H1 (cell line): ENCODE measurements around the gene TRAP1. TPM values are rescaled to one million over a fixed set of nuclear protein-coding genes. Genes with fewer than 3 reads are reported as not detected.
A peak's percentile ranks its signal among the peaks of the same experiment; 100 is the strongest.

ENCODE experiments used
- CTCF ChIA-PET: fragments of 300-600 bp; sonication (Branson Sonifier 250); formaldehyde crosslinking; loops from one replicate; lab custom pipeline; 2021; ENCODE audit not compliant: partially characterized antibody; lab: Charles Lee
- POLR2A ChIA-PET: fragments of 300-600 bp; sonication (Branson Sonifier 250); formaldehyde crosslinking; loops from one replicate; lab custom pipeline; 2021; ENCODE audit warnings: inconsistent platforms; ENCODE audit not compliant: partially characterized antibody; lab: Charles Lee
- DNase-seq, 2 experiments: peaks; one replicate each; pipeline versions ENCODE4 v3.0.0 to v3.0.0-alpha.2; 2010 to 2022; ENCODE audit warnings: low spot score in 2 of 2, low read depth in 1 of 2, mixed read lengths in 1 of 2
- FAIRE-seq: peaks from 2 replicates; lab custom pipeline; 2011; peaks lifted over from hg19 to GRCh38; lab: Jason Lieb, UNC
- H2AFZ ChIP-seq: 2 replicates; pipeline ENCODE4 v1.8.1; 2012; ENCODE audit warnings: low read length, inconsistent platforms
- H2AK5ac ChIP-seq: 2 replicates; pipeline ENCODE4 v1.6.1; 2013; ENCODE audit warnings: low read depth, low read length
- H2BK120ac ChIP-seq: replicated peaks from 2 replicates; pipeline ENCODE3; 2013; ENCODE audit warnings: low read depth, low read length, inconsistent platforms
- H2BK12ac ChIP-seq: 2 replicates; pipeline ENCODE4 v1.6.1; 2013; ENCODE audit warnings: low read depth, low read length
- H2BK15ac ChIP-seq: 2 replicates; pipeline ENCODE4 v1.6.1; 2013; ENCODE audit warnings: low read length
- H2BK20ac ChIP-seq: 2 replicates; pipeline ENCODE4 v1.6.1; 2013; ENCODE audit warnings: low read length
- H2BK5ac ChIP-seq: 2 replicates; pipeline ENCODE4 v1.6.1; 2013; ENCODE audit warnings: low read depth, low read length
- H3K14ac ChIP-seq: 2 replicates; pipeline ENCODE4 v1.6.1; 2013; ENCODE audit warnings: inconsistent platforms; ENCODE audit not compliant: insufficient read length
- H3K18ac ChIP-seq: 2 replicates; pipeline ENCODE4 v1.6.1; 2013; ENCODE audit warnings: low read length; ENCODE audit errors: extremely low read depth
- H3K23ac ChIP-seq: 2 replicates; pipeline ENCODE4 v1.6.1; 2013; ENCODE audit warnings: inconsistent platforms; ENCODE audit not compliant: insufficient read length
- H3K23me2 ChIP-seq: 2 replicates; pipeline ENCODE4 v1.6.1; 2013; ENCODE audit warnings: low read depth, low read length
- H3K27ac ChIP-seq: 2 replicates; pipeline ENCODE4 v1.6.1; 2011; ENCODE audit warnings: low read depth, low read length, inconsistent platforms
- H3K27me3 ChIP-seq, 4 experiments: replicated peaks in 1 of 4; 1 replicate in 1 of 4; 2 replicates in 3 of 4; pipeline versions ENCODE4 v1.6.1 to v1.8.1; 2011 to 2013; ENCODE audit warnings: low read length in 3 of 4, mild to moderate bottlenecking in 3 of 4, inconsistent platforms in 2 of 4, mixed read lengths in 2 of 4, moderate library complexity in 1 of 4; ENCODE audit not compliant: control insufficient read depth in 3 of 4, insufficient read depth in 3 of 4; ENCODE audit errors: extremely low read depth in 1 of 4
- H3K36me3 ChIP-seq, 4 experiments: 2 replicates each; pipeline versions ENCODE4 v1.6.1 to v1.8.1; 2011 to 2013; ENCODE audit warnings: mild to moderate bottlenecking in 4 of 4, low read length in 3 of 4, moderate library complexity in 2 of 4, control low read depth in 1 of 4, inconsistent platforms in 1 of 4; ENCODE audit not compliant: insufficient read depth in 4 of 4, control insufficient read depth in 2 of 4
- H3K4ac ChIP-seq: replicated peaks from 2 replicates; pipeline ENCODE3; 2013; ENCODE audit warnings: low read length, low read depth, mixed read lengths, inconsistent platforms; ENCODE audit not compliant: insufficient read length
- H3K4me1 ChIP-seq, 4 experiments: replicated peaks in 1 of 4; 1 replicate in 1 of 4; 2 replicates in 3 of 4; pipeline versions ENCODE4 v1.6.1 to v1.8.1; 2011 to 2013; ENCODE audit warnings: low read length in 3 of 4, inconsistent platforms in 2 of 4, mixed read lengths in 1 of 4; ENCODE audit not compliant: insufficient read depth in 4 of 4, control insufficient read depth in 3 of 4
- H3K4me2 ChIP-seq, 2 experiments: 2 replicates each; pipeline versions ENCODE4 v1.6.1 to v1.8.1; 2011 to 2013; ENCODE audit warnings: low read depth in 2 of 2, low read length in 2 of 2, control low read depth in 1 of 2, inconsistent platforms in 1 of 2, mild to moderate bottlenecking in 1 of 2; ENCODE audit not compliant: insufficient read depth in 1 of 2
- H3K4me3 ChIP-seq, 4 experiments: fragments of 200-600, 300-600 bp in 1 of 4; sonication (generic), shearing (Covaris generic), sonication (Bioruptor Twin) in 1 of 4; 2 replicates each; pipeline versions ENCODE4 v1.5.1 to v1.8.1; 2011 to 2016; ENCODE audit warnings: low read length in 4 of 4, low read depth in 3 of 4, control low read depth in 2 of 4, inconsistent platforms in 2 of 4, mild to moderate bottlenecking in 2 of 4, mixed read lengths in 1 of 4, moderate library complexity in 1 of 4; ENCODE audit not compliant: insufficient read depth in 2 of 4; ENCODE audit errors: extremely low read depth in 1 of 4
- H3K56ac ChIP-seq: replicated peaks from 2 replicates; pipeline ENCODE3; 2013; ENCODE audit warnings: low read depth, mild to moderate bottlenecking, mixed read lengths, low read length, inconsistent platforms; ENCODE audit not compliant: insufficient read length
- H3K79me1 ChIP-seq: 2 replicates; pipeline ENCODE4 v1.6.1; 2013; ENCODE audit warnings: low read depth, low read length, control low read depth
- H3K79me2 ChIP-seq, 2 experiments: 2 replicates each; pipeline versions ENCODE4 v1.6.1 to v1.8.1; 2012 to 2013; ENCODE audit warnings: low read length in 2 of 2, mild to moderate bottlenecking in 2 of 2, inconsistent platforms in 1 of 2; ENCODE audit not compliant: insufficient read depth in 2 of 2, control insufficient read depth in 1 of 2
- H3K9ac ChIP-seq, 4 experiments: replicated peaks in 1 of 4; 1 replicate in 1 of 4; 2 replicates in 3 of 4; pipeline versions ENCODE4 v1.6.1 to v1.8.1; 2011 to 2013; ENCODE audit warnings: low read depth in 3 of 4, low read length in 3 of 4, control low read depth in 2 of 4, mild to moderate bottlenecking in 2 of 4, moderate library complexity in 2 of 4, inconsistent platforms in 1 of 4; ENCODE audit errors: extremely low read depth in 1 of 4
- H3K9me3 ChIP-seq, 2 experiments: 2 replicates each; pipeline versions ENCODE4 v1.6.1 to v1.8.1; 2012 to 2013; ENCODE audit warnings: mild to moderate bottlenecking in 2 of 2, moderate library complexity in 2 of 2, control low read depth in 1 of 2, inconsistent platforms in 1 of 2, low read depth in 1 of 2, low read length in 1 of 2, mixed read lengths in 1 of 2; ENCODE audit not compliant: insufficient read depth in 2 of 2
- H4K20me1 ChIP-seq, 2 experiments: replicated peaks in 1 of 2; 2 replicates each; pipeline versions ENCODE3 to v1.8.1; 2011 to 2013; ENCODE audit warnings: inconsistent platforms in 2 of 2, low read length in 2 of 2, mild to moderate bottlenecking in 1 of 2; ENCODE audit not compliant: insufficient read depth in 2 of 2, control insufficient read depth in 1 of 2
- H4K5ac ChIP-seq: 2 replicates; pipeline ENCODE4 v1.6.1; 2013; ENCODE audit warnings: low read length, low read depth, mixed read lengths, inconsistent platforms; ENCODE audit not compliant: insufficient read length
- H4K8ac ChIP-seq: 2 replicates; pipeline ENCODE4 v1.8.0; 2013; ENCODE audit warnings: mild to moderate bottlenecking, moderate library complexity, low read length, inconsistent platforms; ENCODE audit not compliant: insufficient read depth; ENCODE audit errors: extremely low read depth
- H4K91ac ChIP-seq: replicated peaks from 2 replicates; pipeline ENCODE3; 2013; ENCODE audit warnings: low read length, mixed read lengths, inconsistent platforms; ENCODE audit not compliant: insufficient read length
- WGBS, 2 experiments: shearing (Covaris generic) in 1 of 2; methylation state at CpG; one replicate each; pipeline versions ENCODE4 v1.1.6 to v1.1.7; 2013 to 2015; ENCODE audit warnings: low lambda C conversion rate in 2 of 2, mixed read lengths in 2 of 2, inconsistent platforms in 1 of 2, low coverage in 1 of 2, missing lambda C conversion rate in 1 of 2; ENCODE audit not compliant: insufficient replicate concordance in 2 of 2, insufficient coverage in 1 of 2, insufficient read length in 1 of 2; ENCODE audit errors: extremely low coverage in 1 of 2, missing lambda C conversion rate in 1 of 2; 5-methylcytosine and 5-hydroxymethylcytosine counted together
- polyA plus RNA-seq, 7 experiments: library from polyadenylated mRNA; depleted of rRNA in 3 of 7; stranded (reverse) in 5 of 7; unstranded in 2 of 7; fragments of >200 nt in 5 of 7; fragments of 200-250 nt in 2 of 7; gene quantifications; 1 replicate in 5 of 7; 2 replicates in 1 of 7; 4 replicates in 1 of 7; pipeline versions ENCODE4 v1.2.1 to v1.2.3, GENCODE V29; 2011 to 2013; ENCODE audit warnings: missing spikeins in 2 of 7, mixed read lengths in 2 of 7
- total RNA-seq: library from RNA; stranded (reverse); fragmentation: NEBNext Ultra II Directional; extraction: Animal tissue kit (Norgen Biotek cat#: 25700); gene quantifications from 2 replicates; pipeline ENCODE4 v1.2.1, GENCODE V29; 2021

TRAP1 gene
- total and polyA plus RNA-seq, 2 of the 8 experiments (the other 6 are each of a cell fraction or from before 2014, with no cell fraction given) = 215 to 283 TPM

DNA sequence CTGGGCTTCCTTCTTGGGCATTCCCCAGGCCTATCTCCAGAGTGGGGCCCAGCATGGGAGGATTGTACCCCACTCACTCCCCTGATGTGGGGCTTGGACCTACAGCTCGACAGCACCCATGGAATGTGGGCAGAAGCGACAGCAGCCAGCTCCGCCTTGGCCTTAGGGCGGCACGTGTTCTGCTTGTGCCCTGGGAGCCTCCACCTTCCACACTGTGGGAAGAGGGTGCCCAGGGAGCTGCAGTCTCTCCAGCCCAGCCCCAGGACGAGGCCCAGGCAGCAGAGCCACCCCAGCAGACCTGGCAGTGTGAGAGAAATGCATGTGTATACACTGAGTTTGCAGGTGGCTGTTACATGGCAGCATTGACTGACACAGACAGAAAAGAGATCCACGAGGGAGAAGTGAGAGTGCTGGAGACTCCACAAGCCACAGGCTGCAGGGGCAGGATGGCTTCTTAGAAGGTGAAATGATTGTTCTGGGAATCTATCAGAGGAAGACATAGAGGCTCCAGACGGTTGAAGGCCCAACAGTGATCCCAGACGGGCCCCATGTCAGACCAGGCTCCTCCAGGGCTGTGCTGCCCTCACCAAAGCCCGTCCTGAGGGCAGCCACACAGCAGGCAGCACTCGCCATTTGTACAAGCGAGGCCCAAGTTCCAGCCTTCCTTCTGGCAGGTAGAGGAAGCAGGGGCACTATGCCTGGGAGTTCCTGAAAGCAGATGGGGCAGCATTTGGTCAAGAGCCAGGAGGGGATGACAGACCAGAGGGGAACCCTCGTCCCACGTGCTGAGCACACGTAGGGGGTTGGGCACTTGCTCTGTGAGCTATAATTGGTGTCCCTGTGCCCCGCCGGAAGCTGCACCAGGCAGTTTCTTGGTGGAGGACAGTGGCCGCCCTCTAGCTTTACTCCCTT, 65.6 kb downstream of the TRAP1 start:
- Histone ChIP-seq H3K18ac (peak overlapping the region; percentile 78; the same call in 1 of the 2 replicates), H3K27me3 (no peaks in the 10 kb centered on the region), H3K27ac (no peak overlapping the region), H3K4me2 (no peak overlapping the region), H3K9me3 (no peaks in the 10 kb centered on the region), H4K5ac (no peak overlapping the region), H4K8ac (no peak overlapping the region), H3K79me1 (no peaks in the 10 kb centered on the region; the same call in 1 of the 2 replicates), H2BK20ac (no peak overlapping the region), H2AK5ac (no peak overlapping the region), H3K36me3 (peaks cover 3 to 9% (median 6%) of the 10 kb centered on the region in 4 experiments; a peak in 6 of 8 replicates), H2BK12ac (0 out of 2 replicates have a peak overlapping the region, but pooled peaks have one; percentile 17), H3K4ac (no peak overlapping the region), H3K4me3 (no peak overlapping the region), H2AFZ (no peak overlapping the region), H3K23ac (no peak overlapping the region), H4K91ac (no peak overlapping the region), H2BK120ac (no peak overlapping the region), H3K9ac (no peak overlapping the region), H3K56ac (no peak overlapping the region), H3K14ac (no peak overlapping the region), H4K20me1 (peaks cover 1 to 6% of the 10 kb centered on the region in 2 experiments), H3K4me1 (peaks cover 0 to 13% (median 9%) of the 10 kb centered on the region in 4 experiments; a peak in 6 of 7 replicates), H3K23me2 (no peaks in the 10 kb centered on the region), H2BK15ac (0 out of 2 replicates have a peak overlapping the region, but pooled peaks have one; percentile 55), H3K79me2 (no peaks in the 10 kb centered on the region), H2BK5ac (peak overlapping the region; percentile 52; the same call in 1 of the 2 replicates)
- FAIRE-seq (no peak), DNase-seq (no peak)
- 91% methylated on average over 18 of the region's 18 CpGs; no CpG with 5 or more reads in 1 of the 2 experiments for WGBS, 2 experiments
- CTCF ChIA-PET = interaction anchor here (0.7 to 4.0 kb wide), 6 partner anchors 11 to 126 kb away, joined by 3 to 22 read pairs (median 3); no protein-coding TSS in a partner anchor
- POLR2A ChIA-PET = interaction anchor here (1.3 kb wide), 2 partner anchors 9 to 12 kb away, joined by 4 to 5 read pairs; no protein-coding TSS in a partner anchor
